ENCODE data around the gene MID1.

MID1 gene, protein sequence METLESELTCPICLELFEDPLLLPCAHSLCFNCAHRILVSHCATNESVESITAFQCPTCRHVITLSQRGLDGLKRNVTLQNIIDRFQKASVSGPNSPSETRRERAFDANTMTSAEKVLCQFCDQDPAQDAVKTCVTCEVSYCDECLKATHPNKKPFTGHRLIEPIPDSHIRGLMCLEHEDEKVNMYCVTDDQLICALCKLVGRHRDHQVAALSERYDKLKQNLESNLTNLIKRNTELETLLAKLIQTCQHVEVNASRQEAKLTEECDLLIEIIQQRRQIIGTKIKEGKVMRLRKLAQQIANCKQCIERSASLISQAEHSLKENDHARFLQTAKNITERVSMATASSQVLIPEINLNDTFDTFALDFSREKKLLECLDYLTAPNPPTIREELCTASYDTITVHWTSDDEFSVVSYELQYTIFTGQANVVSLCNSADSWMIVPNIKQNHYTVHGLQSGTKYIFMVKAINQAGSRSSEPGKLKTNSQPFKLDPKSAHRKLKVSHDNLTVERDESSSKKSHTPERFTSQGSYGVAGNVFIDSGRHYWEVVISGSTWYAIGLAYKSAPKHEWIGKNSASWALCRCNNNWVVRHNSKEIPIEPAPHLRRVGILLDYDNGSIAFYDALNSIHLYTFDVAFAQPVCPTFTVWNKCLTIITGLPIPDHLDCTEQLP

DNA sequence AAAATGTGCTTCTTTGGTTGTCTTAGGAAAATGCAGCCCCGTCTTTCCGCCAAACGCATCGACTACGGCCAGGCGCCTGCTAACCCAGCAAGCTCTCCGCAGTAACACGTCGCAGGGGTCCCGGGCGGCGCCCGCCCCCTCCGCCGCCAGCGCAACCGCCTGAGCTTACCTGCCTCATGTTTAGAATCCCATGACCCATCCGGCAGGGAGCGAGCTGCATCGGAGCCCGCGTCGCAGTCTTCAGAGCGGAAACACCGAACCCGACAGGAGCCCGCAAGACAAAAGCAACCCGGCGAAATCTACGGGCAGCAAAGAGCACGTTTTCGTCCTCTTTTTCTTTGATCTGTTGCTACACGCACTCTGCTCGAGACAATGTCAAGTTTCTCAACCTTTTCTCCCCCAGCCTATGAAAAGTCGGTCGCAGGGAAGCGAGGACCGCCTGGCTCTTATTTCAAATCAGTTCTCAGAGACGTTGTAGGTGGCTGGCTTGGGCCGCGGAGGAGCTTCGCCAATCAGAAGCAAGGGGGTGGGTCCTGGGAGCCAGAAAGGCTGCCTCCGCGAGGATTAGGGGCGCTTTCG is at the start of gene MID1:
MID1 (minus strand) TSS at position 465 of the 579 bp plus-strand sequence. CDS start 53,038 bp downstream, outside the sequence.
- DNase-seq (ENCODE audit: insufficient read length, low spot score) (peak; percentile 23), FAIRE-seq (no peak)
- TF ChIP-seq CTCF (IDR thresholded peaks at IDR 0.05; ENCODE audit: insufficient read depth, missing control alignments): no peak

- FAIRE-seq (no peak), DNase-seq (ENCODE audit: insufficient read length, low spot score) (no peak)
- no peak for TF ChIP-seq CTCF (IDR thresholded peaks at IDR 0.05; ENCODE audit: insufficient read depth, missing control alignments)
These were observed 46.8 kb upstream of the MID1 start for GRCh38 chrX:10667143-10667542.

DNA sequence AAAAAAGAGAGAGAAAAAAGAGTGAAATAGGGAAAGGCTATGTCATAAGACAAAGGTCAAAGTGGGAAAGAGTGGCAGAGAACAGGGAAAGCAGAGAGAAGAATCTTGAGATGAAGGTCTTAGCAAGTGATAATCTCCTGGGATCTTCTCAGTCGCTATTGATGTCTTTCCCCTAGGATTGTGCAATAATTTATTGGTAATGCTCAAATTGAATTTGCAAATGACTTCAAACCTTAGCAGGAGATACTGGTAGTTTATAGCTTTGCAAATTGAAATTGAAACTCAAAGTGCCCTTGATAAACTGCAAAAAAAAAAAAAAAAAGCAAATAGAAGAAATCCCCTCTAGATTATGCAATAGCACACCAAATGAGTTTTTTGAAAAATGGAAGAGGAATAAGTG is 45.7 kb upstream of the MID1 start:
- DNase-seq (ENCODE audit: insufficient read length, low spot score) (no peak), FAIRE-seq (no peak)
- no peak for TF ChIP-seq CTCF (IDR thresholded peaks at IDR 0.05; ENCODE audit: insufficient read depth, missing control alignments)

GRCh38 chrX:10665681-10666080 is 45.3 kb upstream of the MID1 start:
- DNase-seq (ENCODE audit: insufficient read length, low spot score): no peak
- FAIRE-seq: no peak
- TF ChIP-seq CTCF (IDR thresholded peaks at IDR 0.05; ENCODE audit: insufficient read depth, missing control alignments): no peak

GRCh38 chrX:10660171-10660570 is 39.8 kb upstream of the MID1 start:
- no peak for DNase-seq (ENCODE audit: insufficient read length, low spot score)
- TF ChIP-seq CTCF (IDR thresholded peaks at IDR 0.05; ENCODE audit: insufficient read depth, missing control alignments): no peak
- no peak for FAIRE-seq

DNA sequence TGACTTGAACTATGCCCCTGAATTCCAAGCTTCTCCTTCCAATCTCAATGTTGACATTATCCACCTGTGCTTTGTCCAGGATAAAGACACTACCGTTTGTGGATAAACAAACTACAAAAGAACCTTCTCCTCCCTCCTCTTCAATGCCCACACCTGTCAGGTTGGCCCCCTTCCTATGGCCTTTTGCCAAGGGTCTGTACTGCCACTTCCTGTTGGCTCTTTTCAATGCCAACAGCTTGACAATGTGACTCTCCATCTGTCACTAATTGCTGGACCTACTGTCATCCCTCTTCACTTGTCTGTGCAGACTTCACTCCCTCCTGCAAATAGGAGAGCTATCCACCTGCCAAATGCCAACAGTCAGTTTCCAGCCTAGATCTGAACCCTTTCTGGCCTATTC is 35.8 kb upstream of the MID1 start:
- DNase-seq (ENCODE audit: insufficient read length, low spot score) (no peak), FAIRE-seq (no peak)
- TF ChIP-seq CTCF (IDR thresholded peaks at IDR 0.05; ENCODE audit: insufficient read depth, missing control alignments): no peak
